ENCODE measurements around the gene ARHGAP24.

- TF ChIP-seq ARID4B (CRISPR knock-in tag; IDR thresholded peaks at IDR 0.05; ENCODE audit: borderline replicate concordance) (no peak), CTCF (IDR thresholded peaks at IDR 0.05) (no peak), TCF7 (CRISPR knock-in tag; IDR thresholded peaks at IDR 0.05; ENCODE audit: low read depth) (no peak), RELA (CRISPR knock-in tag; IDR thresholded peaks at IDR 0.05; ENCODE audit: borderline replicate concordance) (no peak), ERG (CRISPR knock-in tag; IDR thresholded peaks at IDR 0.05) (no peak), NFYB (CRISPR knock-in tag; conservative IDR thresholded peaks at IDR 0.05; ENCODE audit: low read depth) (no peak), ETV6 (CRISPR knock-in tag; IDR thresholded peaks at IDR 0.05) (no peak), ELF4 (CRISPR knock-in tag; IDR thresholded peaks at IDR 0.05; ENCODE audit: low read depth) (no peak), ATF3 (CRISPR knock-in tag; conservative IDR thresholded peaks at IDR 0.05) (no peak), ZNF232 (CRISPR knock-in tag; IDR thresholded peaks at IDR 0.05) (no peak), ZNF121 (CRISPR knock-in tag; IDR thresholded peaks at IDR 0.05) (no peak)
- TF ChIP-seq, protein P1, sequence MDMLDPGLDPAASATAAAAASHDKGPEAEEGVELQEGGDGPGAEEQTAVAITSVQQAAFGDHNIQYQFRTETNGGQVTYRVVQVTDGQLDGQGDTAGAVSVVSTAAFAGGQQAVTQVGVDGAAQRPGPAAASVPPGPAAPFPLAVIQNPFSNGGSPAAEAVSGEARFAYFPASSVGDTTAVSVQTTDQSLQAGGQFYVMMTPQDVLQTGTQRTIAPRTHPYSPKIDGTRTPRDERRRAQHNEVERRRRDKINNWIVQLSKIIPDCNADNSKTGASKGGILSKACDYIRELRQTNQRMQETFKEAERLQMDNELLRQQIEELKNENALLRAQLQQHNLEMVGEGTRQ (CRISPR knock-in tag; IDR thresholded peaks at IDR 0.05): no peak
- TF ChIP-seq, protein P2, sequence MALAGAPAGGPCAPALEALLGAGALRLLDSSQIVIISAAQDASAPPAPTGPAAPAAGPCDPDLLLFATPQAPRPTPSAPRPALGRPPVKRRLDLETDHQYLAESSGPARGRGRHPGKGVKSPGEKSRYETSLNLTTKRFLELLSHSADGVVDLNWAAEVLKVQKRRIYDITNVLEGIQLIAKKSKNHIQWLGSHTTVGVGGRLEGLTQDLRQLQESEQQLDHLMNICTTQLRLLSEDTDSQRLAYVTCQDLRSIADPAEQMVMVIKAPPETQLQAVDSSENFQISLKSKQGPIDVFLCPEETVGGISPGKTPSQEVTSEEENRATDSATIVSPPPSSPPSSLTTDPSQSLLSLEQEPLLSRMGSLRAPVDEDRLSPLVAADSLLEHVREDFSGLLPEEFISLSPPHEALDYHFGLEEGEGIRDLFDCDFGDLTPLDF (CRISPR knock-in tag; IDR thresholded peaks at IDR 0.05): no peak
- TF ChIP-seq, protein P3, sequence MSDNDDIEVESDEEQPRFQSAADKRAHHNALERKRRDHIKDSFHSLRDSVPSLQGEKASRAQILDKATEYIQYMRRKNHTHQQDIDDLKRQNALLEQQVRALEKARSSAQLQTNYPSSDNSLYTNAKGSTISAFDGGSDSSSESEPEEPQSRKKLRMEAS (CRISPR knock-in tag; IDR thresholded peaks at IDR 0.05): no peak
Measured at GRCh38 chr4:85919200-85919887, 444.4 kb downstream of the ARHGAP24 start.
